Mammary microvascular endothelial cell (primary cell): ENCODE measurements around the gene VPS16. TPM values are rescaled to one million over a fixed set of nuclear protein-coding genes. Genes with fewer than 3 reads are reported as not detected.

Experiments
- total RNA-seq: library from RNA; depleted of rRNA; stranded (reverse); fragments of >200 nt; gene quantifications from 2 replicates; pipeline ENCODE4 v1.2.3, GENCODE V29; 2015

VPS16 gene
- 28.9 and 33.0 TPM in 2 replicates for total RNA-seq

DNA sequence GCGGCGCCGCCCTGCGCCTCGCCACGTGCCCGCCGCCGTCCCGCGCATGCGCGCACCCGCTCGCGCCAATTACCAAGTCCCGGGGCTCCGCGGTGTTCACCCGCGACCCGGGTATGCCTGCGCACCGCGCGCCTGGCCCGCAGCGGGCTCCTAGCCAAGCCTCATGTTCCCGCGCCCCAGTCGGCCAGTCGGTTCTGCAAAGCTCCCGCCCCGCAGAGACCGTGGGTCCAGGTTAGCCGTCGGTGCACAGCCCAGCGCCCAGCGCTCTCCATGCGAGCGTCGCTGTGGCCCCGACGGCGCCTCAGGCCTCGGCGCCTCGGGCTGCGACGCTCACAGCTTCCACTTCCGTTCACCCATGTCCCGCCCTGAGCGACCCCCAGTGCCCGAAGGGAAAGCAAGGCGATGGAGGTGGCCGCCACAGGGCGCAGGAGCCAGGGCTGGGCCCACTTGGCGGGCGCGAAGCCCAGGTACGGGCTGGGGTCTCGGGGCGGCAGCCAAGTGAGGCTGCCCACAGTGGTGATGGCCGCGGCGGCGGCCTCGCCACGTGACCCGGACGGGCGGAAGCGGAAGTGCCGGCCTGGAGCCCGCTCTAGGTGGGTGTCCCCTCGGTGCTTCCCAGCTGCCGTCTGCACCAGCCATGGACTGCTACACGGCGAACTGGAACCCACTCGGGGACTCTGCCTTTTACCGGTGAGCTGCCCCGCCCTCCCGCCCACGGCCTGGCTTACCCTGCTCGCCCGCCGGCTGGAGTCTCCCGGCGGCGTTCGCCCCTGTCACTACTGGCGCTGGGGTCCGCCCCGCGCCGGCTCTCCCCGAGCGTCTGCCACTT lies at the start of gene VPS16, which contains the start of gene PCED1A:
VPS16 (plus strand) TSS at position 608 of the 829 bp plus-strand sequence; CDS start at position 638, 30 bp downstream.
PCED1A (minus strand) TSS at position 518 of the 829 bp plus-strand sequence. CDS start 743 bp downstream, outside the sequence.

DNA sequence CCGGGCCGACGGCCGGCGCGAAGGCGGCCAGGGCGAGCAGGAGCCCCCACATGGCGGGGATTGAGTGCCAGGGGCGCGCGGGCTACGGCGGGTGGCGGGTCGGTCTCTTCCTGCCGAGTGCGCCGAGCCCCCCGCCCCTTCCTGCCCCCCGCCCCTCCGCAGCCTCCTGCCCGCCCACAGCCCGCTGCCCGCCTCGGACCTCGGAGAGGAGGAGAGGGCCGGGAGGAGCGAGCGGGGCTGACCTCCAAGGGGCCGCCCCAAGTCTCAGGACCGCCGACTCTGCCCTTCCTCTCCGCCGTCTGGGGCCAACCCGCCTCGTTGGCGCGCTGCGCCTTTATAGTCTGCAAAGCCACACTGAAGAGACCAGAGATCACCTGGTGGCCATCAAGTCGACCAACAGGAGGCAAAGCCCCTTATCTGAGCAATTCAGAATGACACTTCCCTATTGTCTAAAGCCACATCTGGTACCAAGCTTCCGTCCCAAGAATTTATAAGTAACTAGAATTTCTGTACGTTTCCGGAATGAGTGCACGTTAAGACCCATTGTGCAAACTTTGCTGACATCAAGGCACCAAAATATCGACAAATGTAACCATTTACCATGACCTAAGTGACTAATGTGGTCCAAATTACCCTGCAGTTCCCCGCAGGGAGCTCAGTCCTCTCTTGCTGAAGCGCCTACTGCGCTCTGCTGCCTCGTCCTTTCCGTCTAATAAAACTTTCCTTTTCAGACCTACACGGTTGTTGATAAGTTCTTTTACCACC lies 39.8 kb upstream of the VPS16 start, which contains the start of gene CPXM1:
CPXM1 (minus strand) TSS at position 107 of the 765 bp plus-strand sequence; CDS start at position 52, 55 bp downstream.

DNA sequence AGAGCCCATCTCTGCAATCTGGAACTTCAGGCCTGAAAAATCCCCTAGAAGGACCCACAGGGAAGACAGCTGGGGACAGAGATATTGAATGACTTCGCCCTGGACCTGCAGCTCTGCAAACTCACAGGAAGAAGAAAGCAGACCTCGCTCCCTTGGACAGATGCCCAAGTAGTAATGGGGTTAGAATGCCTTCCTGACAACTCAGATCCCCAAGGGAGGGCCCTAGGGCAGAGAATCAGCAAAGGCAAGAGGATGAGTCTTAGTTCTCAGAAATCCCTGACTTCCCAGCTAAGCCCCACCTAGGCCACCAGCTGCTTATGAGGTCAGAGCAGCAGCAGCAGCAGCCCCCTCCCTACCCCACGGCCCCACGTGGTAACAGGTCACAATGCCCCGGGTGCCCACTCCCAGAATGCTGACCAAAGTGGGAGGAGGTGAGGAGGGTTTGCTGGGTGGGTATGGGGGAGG lies 25.9 kb upstream of the VPS16 start, which contains the start of gene C20orf141:
C20orf141 (plus strand) TSS at position 401 of the 465 bp plus-strand sequence. CDS start 198 bp downstream, outside the sequence.

DNA sequence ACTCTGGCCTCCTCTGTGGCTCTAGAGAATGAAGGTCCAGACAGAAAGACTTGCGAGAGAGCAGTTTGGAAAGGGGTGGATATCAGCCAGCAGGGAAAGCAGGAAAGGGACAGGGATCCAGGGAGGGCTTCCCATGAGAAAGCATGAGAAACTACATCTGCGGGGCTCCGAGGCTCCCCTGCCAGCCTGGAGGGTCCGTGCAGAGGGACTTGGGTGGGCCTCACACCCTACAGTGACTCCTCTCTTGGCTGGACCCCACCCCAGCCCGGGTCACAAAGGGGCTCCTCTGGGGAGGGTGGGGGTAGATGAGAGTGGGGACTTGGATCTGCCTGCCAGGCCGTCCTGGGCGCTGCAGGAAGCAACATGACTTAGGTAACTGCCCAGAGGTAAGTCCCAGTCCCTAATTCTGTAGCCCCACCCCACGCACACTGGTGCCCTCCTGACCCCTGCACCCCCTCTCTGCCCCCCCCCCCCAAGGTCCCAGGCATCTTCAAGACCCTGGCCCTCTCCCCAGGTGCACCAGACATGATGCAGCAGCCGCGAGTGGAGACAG lies 24.4 kb upstream of the VPS16 start, which contains the start of gene TMEM239:
TMEM239 (plus strand) TSS at position 335 of the 553 bp plus-strand sequence; CDS start at position 526, 191 bp downstream.

DNA sequence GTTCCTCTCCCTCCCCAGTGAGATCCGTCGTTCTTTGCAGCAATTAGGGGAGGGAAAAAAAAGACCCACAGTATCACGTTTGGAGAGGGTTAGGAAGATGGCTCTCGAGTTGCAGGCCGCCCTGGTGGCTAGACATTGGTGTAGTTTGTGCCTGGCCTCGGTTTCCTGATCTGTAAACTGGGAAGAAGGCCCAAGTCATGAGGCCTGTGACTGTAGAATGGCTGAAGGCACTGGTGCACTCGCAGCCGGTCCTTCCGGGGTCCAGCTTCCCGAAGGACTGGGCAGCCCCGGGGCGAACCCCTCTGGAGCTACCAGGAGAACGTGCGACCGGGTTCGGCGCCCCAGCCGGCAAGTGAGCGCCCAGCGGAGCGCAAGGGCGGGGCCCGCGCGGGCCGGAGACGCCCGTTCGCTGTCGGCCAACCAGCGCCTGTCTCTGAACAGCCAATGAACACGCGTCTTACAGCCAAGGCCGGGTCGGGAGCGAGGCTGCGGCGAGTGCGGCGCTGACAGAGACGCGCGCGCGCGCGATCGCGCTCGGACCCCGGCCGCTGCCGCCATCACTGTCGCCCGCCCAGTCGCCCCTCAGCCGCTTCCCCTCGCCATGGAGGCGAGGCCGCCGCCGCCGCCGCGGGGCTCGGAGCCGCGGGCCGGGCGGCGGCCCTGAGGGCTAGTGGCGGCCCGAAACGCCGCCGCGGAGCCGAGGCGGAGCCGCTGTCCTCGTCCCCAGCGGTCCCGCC lies 32.6 kb downstream of the VPS16 start, which contains the start of gene PTPRA:
PTPRA (plus strand) TSS at position 472 of the 737 bp plus-strand sequence. CDS start 90,797 bp downstream, outside the sequence.

Other genes starting within 250 kb of the VPS16 start
- gene NOP56, start 188.1 kb upstream of the VPS16 start, total RNA-seq: 125 and 140 TPM in 2 replicates
- 109 and 114 TPM in 2 replicates for gene IDH3B, start 176.5 kb upstream of the VPS16 start, total RNA-seq
- gene EBF4, start 148.0 kb upstream of the VPS16 start, total RNA-seq: 0.20 TPM in 1 of 2 replicates, not detected in the other
- gene CPXM1, start 40.1 kb upstream of the VPS16 start, total RNA-seq: 0.20 TPM in 1 of 2 replicates, not detected in the other
- gene C20orf141, start 25.8 kb upstream of the VPS16 start, total RNA-seq: not detected in 2 replicates
- gene TMEM239, start 24.4 kb upstream of the VPS16 start, total RNA-seq: not detected in 2 replicates
- gene PCED1A, start 90 bp upstream of the VPS16 start, total RNA-seq: 11.4 and 12.9 TPM in 2 replicates
- gene PTPRA, start 32.7 kb downstream of the VPS16 start, total RNA-seq: 38.1 and 44.7 TPM in 2 replicates
- gene GNRH2, start 202.9 kb downstream of the VPS16 start, total RNA-seq: not detected in 2 replicates
- 59.2 and 66.6 TPM in 2 replicates for gene MRPS26, start 205.3 kb downstream of the VPS16 start, total RNA-seq
- gene OXT, start 230.9 kb downstream of the VPS16 start, total RNA-seq: not detected in 2 replicates
- not detected in 2 replicates for gene AVP, start 244.0 kb downstream of the VPS16 start, total RNA-seq